Measurements from ENCODE around the gene NOS1AP. TPM values are rescaled to one million over a fixed set of nuclear protein-coding genes. Genes with fewer than 3 reads are reported as not detected.

NOS1AP gene
- total RNA-seq, 4 donors from 2014 or later, result 1.1 to 3.5 (median 2.6) TPM

GRCh38 chr1:162192306-162192678, 122.8 kb downstream of the NOS1AP start:
- intact Hi-C loops (cut with DNase I; ENCODE audit: low total_unique reads), result no loop called here
- no peak for DNase-seq (ENCODE audit: low spot score in 2 of 2)
- H3K4me3 ChIP-seq (ENCODE audit: low read depth, poor library complexity, severe bottlenecking), result no peak overlapping the region
- TF ChIP-seq CTCF (IDR thresholded peaks at IDR 0.05), result no peak
- no peak for TF ChIP-seq POLR2A (IDR thresholded peaks at IDR 0.05)

- no peak for DNase-seq (ENCODE audit: low spot score in 2 of 2)
- intact Hi-C loops (cut with DNase I; ENCODE audit: low total_unique reads), result no loop called here
- 92 to 96% methylated on average over 1 of the region's 1 CpG for WGBS, 2 donors
- H3K4me3 ChIP-seq (ENCODE audit: low read depth, poor library complexity, severe bottlenecking), result no peak overlapping the region
- TF ChIP-seq POLR2A (IDR thresholded peaks at IDR 0.05), result no peak
- no peak for TF ChIP-seq CTCF (IDR thresholded peaks at IDR 0.05)
These were observed 123.3 kb downstream of the NOS1AP start for GRCh38 chr1:162192763-162193162.

- DNase-seq (ENCODE audit: low spot score in 2 of 2), result no peak
- 84 to 92% methylated on average over 2 of the region's 2 CpGs for WGBS, 2 donors
- intact Hi-C loops (cut with DNase I; ENCODE audit: low total_unique reads), result no loop called here
- no peak overlapping the region for H3K4me3 ChIP-seq (ENCODE audit: low read depth, poor library complexity, severe bottlenecking)
- no peak for TF ChIP-seq POLR2A (IDR thresholded peaks at IDR 0.05)
- no peak for TF ChIP-seq CTCF (IDR thresholded peaks at IDR 0.05)
These were observed 123.7 kb downstream of the NOS1AP start for GRCh38 chr1:162193221-162193620.

GRCh38 chr1:162193815-162194214, 124.3 kb downstream of the NOS1AP start:
- no peak for DNase-seq (ENCODE audit: low spot score in 2 of 2)
- intact Hi-C loops (cut with DNase I; ENCODE audit: low total_unique reads), result no loop called here
- TF ChIP-seq CTCF (IDR thresholded peaks at IDR 0.05), result no peak
- no peak for TF ChIP-seq POLR2A (IDR thresholded peaks at IDR 0.05)
- no peak overlapping the region for H3K4me3 ChIP-seq (ENCODE audit: low read depth, poor library complexity, severe bottlenecking)
- WGBS, 2 donors, result 79 to 85% methylated on average over 3 of the region's 3 CpGs

- 72 to 78% methylated on average over 4 of the region's 4 CpGs for WGBS, 2 donors
These were observed 126.1 kb downstream of the NOS1AP start for GRCh38 chr1:162195567-162195966.

More at GRCh38 chr1:162195567-162195966, 126.1 kb downstream of the NOS1AP start:
- intact Hi-C loops (cut with DNase I; ENCODE audit: low total_unique reads), result no loop called here
- H3K4me3 ChIP-seq (ENCODE audit: low read depth, poor library complexity, severe bottlenecking), result no peak overlapping the region
- DNase-seq (ENCODE audit: low spot score in 2 of 2), result no peak
- TF ChIP-seq CTCF (IDR thresholded peaks at IDR 0.05) (no peak), POLR2A (IDR thresholded peaks at IDR 0.05) (no peak)

Data from lower leg skin (tissue), 4 donors.